GM18873 (cell line): ENCODE measurements around the gene KIF26B.

ENCODE experiments used
- ATAC-seq: cut with Tn5 transposase; IDR thresholded peaks from one replicate; pipeline ENCODE4 v1.9.1; 2021; ENCODE audit warnings: mild to moderate bottlenecking, moderate library complexity, moderate number of reproducible peaks; ENCODE audit not compliant: unreplicated experiment, low FRiP score

The KIF26B gene

DNA sequence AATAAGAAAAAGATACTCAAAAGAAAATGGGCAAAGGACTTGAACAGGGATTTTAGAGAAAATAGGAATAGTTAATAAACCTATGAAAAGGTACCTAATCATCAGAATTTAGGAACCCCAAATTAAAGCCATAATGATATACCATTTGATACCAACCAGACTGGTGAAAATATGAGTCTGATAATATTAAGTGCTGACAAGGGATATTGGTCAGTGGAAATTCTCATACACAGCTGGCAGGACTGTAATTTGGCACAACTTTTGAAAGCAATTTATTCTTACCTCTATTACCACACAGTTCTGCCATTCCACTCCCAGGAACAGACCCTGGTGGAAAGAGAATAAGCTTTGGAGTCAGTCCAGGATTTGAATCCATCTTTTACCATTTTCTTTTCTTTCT is 111.3 kb downstream of the KIF26B start:
- ATAC-seq, result no peak

DNA sequence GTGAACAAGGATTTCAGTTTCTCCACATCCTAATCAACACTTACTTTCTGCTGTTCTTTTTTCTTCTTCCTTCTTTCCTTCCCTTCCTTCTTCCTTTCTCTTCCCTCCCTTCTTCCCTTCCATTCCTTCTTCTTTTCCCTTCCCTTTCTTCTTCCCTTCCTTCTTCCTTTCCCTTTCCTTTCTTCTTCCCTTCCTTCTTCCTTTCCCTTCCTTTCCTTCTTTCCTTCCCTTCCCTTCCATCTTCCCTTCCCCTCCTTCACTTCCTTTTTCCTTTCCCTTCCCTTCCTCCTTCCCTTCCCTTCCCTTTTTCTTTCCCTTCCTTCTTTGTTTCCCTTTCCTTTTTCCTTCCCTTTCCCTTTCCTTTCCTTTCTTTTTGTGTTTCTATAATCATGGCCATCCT is 115.3 kb downstream of the KIF26B start:
- no peak for ATAC-seq

DNA sequence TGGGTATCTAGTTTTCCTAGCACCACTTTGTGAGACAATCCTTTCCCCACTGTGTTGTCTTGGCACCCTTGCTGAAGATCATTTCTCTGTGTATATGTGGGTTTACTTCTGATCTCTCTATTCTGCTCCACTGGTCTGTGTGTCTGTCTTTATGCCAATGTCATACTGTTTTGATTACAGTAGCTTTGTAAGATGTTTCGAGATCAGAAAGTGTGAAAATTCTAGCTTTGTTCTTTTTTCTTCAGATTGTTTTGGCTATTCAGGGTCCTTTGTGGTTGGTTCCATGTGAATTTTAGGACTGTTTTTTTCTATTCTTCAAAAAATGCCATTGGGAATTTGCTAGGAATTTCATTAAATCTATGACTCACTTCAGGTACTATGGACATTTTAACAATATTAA is 116.2 kb downstream of the KIF26B start:
- no peak for ATAC-seq

DNA sequence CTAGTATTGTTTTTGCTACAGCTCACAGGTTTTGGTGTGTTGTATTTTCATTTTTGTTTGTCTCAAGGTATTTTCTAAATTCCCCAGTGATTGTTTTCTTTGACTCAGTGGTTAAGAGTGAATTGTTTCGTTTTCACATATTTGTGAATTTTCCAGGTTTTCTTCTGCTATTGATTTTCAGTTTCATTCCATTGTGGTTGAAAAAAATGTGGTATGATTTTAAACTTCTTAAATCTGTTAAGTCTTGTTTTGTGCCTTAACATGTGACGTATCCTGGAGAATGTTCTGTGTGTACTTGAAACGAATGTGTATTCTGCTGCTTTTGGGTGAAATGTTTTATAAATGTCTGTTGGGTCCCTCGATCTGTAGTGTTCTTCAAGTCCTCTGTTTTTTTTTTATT is 117.9 kb downstream of the KIF26B start:
- ATAC-seq, result no peak

DNA sequence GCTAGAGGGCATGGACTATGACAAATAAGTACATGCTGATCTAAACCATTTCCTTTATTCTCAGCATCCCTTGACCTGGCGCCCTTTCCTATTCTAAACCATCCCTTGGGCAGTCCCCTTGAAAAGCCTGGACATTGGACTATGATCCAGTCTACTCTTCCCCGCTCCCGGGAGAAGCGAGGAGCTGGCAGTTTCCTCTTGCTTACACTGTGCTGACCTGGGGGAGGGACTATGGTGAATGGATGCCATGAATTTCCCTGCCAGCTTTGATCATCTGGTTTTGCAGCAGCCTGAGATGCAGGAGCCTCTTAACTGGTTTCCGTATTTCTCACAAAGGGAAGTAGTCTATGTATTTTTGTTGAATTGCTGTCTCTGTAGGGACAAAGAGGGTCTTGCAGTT is 121.7 kb downstream of the KIF26B start:
- no peak for ATAC-seq

DNA sequence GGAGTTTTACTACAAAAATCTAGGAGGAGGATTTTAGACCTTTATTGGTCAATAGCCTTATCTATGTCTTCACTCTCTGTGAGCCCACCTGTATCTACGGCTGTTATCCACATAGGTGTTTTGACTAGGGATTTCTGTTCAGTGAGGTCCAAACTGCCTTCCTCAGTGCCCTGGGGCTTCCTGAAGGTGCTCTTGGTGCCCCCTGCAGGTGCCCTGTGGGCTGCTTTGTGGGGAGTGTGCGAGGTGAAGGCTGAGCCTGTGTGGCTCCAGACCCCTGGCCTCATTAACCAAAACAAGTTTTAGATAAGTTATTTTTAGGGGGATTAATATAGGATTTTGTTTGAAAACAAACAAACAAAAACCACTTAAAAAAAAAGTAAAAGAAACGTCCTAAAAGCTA is 122.5 kb downstream of the KIF26B start:
- no peak for ATAC-seq

DNA sequence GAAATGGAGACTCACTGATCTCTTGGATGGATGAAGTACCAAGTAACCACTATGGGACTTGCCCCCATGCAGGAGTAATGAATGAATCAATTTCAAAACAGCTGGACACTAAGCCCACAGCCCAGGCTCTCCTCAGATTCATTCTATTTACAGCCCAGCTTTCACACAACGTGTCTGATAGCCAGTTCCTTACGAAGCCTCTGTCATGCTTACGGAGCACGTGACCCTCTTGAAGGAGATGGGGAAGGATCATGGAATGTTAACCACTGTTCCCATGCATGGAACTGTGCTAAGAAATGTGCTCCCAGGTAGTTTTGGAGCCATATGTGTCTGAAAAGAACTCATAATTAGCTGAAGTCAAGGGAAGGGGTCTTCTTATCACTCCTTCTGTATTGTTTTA is 124.1 kb downstream of the KIF26B start:
- no peak for ATAC-seq

DNA sequence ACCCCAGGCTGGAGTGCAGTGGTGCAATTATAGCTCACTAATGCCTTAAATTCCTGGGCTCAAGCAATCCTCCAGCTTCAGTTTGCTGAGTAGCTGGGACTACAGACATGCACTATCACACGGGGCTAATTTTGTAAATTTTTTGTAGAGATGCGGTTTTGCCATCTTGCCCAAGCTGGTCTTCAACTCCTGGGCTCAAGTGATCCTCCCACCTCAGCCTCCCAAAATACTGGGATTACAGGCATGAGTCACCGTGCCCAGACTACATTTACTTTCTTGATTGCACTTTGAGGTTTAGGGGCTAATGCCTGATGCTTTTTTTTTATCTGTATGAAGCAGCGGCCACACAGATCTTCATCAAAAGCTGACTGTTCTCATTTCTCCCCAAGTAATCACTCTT is 124.6 kb downstream of the KIF26B start:
- no peak for ATAC-seq

DNA sequence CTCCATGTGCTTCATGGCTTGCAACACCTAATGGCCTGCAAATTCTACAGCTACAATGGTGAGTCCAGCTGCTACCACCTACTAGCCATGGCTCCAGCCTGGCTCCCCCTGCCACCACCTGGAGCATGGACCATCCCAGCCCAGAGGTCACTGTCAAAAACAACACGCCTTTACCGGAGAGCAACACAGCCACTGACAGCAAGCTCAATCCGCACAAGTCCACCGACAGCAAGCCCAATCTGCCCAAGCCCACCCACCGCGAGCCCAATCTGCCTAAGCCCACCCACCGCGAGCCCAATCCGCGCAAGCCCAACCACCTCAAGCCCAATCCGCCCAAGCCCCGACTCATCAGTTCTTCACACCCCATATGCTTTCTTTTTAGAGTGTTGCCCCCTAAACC is 128.2 kb downstream of the KIF26B start:
- no peak for ATAC-seq

DNA sequence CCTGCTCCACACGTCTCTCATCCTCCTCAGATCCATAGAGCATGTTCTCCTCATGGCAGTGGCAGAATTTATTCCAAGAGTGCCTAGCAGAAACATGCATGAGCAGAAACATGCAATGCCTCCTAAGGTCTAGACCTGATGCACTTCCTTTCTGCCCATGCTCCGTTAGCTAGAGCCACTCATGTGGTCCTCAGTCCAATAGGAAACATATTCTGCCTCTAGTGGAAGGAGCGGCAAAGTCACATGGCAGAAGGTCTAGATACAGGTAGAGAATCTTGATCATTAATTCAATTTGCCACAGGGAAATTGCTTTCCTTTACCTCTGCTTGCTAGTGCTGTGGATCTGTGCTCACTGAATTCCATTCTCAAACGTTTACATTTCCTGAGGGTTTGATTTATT is 130.4 kb downstream of the KIF26B start:
- ATAC-seq, result no peak

DNA sequence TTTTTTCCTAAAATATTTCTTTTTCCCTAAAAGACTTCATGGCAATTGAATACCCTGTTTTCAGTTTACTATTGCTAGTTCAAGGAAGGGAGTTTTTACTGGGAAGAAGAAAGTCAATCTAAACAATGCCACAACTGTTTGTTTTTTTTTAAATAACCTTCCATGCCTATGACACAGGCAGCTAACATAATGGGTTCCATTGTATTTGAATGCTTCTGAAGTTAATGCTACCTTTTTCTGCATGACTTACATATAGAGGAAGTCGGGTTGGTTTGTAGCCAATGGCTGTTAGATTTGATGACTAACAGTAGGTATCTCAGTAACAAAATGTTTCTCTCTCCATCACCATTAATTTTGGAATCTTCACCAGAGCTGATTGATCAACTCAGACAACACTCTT is 134.0 kb downstream of the KIF26B start:
- ATAC-seq, result no peak

DNA sequence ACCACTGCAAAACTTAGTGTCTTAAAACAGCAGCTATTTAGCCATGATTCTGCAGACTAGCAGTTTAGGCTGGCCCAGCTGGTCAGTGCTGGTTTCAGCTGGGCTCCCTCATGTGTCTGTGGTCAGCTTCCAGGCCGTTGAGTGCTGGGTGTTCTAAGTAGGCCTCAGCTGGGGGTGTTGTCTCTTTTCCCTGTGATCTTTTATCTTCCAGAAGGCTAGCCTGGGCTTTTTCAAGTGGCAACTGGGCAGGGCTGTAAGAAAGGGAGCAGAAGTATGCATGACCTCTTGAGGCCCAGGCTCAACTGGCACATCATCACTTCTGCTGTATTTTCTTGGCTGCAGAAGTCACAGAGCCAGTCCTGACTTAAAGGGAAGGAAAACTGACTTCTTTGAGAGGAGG is 136.1 kb downstream of the KIF26B start:
- ATAC-seq, result no peak

DNA sequence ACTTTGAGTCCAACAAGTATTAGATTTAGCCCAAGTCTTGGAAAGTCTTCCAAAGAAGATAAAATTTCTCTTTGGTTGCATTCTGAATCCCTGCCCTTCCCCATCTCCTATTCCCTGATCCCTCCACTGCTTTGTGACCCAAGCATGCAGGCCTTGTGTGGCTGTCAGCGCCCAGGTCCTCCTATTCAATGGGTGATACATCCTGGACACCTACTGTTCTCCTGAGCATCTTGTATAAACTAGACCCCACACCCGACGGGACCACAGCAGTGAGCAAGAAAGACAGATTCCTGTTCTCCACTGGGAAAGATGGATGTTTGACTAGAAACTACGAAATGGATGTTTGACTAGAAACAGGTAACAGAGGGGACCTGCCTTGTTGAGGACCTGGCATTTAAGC is 136.6 kb downstream of the KIF26B start:
- no peak for ATAC-seq

DNA sequence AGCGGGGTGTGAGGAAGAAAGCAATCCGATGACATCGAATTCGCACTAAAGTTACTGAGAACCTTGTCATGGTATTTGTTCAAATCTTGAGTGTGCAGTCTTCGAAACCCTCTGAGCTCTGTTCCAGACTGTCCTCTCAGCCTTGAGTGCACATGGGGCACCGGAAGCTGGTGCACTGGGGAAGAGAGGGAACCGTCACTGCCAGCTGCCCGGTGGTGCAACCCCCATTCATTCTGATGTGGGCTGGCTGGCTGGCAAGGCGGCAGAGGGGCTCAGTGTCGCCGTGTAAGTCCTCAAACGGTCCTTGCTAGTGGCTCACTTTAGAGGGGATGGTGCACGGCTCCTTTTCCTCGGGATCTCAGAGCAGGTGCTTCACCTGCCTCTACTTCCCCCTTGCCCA is 137.4 kb downstream of the KIF26B start:
- ATAC-seq, result no peak

DNA sequence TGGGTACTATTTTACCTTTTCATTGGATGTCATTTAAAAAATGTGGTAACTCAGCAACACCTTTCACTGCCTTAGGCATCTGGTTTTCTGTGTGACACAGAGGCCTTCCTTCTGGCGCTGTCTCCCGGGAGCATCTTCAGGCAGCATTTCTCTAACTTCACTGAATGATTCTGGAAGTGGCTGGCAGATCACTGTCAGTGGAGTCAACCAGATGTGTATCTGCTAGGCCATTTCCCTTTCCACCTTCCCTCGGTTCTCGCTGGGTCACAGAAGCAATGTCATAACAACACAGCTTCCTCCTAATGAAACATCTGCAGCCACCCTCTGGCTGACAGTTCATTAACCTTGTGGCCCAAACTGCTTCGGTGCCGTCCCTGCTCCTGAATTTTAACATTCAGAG is 137.8 kb downstream of the KIF26B start:
- ATAC-seq, result no peak

DNA sequence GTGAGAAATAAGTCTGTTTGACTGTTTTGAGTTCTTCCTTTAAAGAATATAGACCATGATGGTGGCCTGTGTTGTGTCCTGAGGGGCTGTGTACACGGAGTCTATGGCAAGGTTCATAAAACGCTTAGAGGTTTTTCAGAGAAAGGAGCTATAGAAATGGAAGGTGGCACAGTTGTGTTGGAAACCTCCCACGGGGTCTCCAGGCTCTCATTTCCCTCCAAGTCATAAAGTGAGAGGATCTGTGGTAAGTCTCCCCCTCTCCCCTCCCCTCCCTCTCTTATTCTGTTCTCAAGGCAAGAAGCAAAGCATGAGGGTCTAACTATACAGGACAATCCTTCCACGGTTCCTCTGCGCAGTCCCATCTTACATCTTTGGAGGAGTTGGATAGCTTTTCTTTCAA is 139.2 kb downstream of the KIF26B start:
- no peak for ATAC-seq

DNA sequence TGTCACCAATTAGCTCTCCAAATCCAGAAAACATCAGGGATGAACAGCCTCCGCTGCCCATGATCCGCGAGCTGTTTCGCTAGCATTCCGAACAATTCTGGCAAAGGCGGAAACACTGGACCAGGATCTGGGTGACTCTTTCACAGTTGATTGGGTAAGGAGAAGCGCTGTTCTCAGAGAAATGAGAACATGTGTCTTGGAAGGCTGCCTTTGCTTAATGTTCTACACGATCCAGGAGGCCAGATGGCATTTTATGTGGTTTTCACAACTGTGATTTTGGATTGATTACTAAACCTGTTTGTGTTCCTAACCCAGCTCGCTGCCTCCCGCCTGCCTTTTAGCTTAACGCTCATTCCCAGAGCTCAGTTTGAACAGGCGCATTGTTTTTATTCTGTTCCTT is 144.0 kb downstream of the KIF26B start:
- ATAC-seq, result no peak

DNA sequence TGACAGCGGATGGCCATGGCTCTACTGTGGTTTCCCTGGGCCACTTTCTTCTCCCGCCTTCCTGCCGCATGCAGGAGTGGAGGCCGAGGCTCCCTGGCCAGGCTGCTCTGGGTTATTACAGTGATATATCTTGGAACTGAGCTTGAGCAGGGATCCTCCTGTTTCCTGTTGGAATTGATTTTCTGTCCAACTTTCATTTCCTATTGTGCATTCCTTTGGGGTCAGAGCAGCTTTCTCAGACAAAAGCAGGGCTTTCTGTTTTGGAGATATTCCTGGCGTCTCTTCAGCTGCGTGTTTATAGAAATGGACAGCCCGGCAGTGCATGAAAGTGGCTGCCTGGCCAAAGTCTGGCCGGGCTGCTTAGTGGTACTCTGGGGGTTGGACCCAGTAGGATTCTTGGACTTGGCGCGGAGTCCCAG is 146.4 kb downstream of the KIF26B start:
- ATAC-seq, result no peak

DNA sequence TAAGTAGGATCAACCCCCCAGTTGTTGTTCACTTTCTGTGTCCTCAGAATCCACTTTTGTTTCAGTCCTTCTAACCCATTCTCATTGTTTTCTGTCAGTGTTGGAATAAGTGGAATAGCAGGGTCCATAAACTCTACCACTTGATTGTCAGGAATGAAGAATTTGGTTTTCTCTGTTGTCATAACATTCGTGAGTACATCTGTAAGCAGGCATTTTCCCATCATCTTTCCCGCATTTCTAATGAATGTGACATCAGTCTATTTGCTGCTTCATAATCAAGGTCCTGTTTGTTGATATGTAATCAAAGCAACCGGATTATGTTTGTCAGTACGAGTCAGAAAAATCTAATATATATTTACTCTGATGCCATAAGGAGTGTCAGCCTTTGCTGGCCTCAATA is 147.1 kb downstream of the KIF26B start:
- ATAC-seq, result no peak

DNA sequence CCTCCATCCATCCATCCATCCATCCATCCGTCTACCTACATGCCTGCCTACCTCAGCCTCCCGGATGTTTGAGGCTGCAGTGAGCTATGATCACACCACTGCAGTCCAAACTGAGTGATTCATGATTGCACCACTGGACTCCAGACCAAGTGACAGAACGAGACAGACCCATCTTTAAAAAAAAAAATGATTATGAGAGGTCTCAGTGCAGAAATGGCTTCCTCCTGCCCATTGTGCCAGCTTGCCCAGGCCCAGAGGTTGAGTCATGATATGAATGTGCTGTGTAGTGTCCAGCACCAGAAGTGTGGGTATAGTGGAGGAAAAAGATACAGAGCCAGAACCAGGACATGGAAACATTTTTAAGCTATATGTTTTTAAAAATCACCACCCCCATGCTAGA is 149.9 kb downstream of the KIF26B start:
- ATAC-seq, result no peak

DNA sequence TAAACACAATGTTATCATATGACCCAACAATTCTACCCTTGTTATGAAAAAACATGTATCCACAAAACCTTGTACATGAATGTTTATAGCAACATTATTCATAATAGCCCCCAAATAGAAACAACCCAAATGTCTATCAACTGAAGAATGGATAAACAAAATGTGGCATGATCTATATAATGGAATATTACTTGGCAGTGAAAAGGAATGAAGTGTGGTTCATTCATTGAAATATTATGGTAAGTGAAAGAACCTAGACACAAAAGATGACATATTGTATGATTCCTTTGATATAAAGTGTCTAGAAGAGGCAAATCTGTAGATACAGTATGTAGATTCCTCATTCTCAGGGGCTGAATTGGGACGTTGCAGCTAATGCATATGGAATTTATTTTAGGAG is 151.2 kb downstream of the KIF26B start:
- no peak for ATAC-seq

DNA sequence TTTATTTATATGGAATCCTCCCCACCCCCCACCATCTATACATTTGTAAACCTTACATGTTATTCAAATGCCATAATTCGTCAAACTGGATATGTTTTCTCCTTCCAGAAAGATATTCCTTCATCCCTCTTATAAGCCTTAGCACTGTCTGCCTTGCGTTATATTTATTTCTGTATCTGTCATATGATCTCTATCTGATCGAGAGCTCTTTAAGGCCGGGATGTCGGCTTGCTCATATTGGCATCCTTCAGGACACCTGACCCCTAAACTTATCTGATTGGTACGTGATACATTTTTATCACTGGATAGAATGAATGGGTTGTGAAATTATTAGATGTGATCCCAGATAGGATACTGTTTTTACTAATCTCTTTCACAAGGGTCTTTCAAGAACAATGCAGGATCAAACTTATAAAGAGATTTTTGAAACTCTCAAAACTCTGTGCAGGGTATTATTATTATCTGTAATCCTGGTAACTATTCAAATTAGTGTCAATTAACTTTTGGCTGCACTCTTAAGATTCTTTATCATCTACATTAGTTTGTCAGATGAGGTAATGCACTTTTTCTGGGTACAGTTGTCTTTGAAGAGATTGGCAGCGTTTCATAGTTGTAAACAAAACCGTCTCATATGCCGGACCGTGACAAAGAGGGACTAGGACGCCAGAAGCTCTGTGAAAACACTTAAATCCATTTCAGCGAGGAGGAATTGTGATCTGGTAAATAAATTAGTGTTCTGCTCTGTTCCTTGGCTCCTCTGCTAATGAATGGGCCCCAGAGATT is 152.0 kb downstream of the KIF26B start:
- no peak for ATAC-seq
